Tibial artery (tissue), 4 donors: Measurements from ENCODE around the gene KCNAB3.
A peak's percentile ranks its signal among the peaks of the same experiment; 100 is the strongest.

Experiments
- DNase-seq, 2 donors: peaks; one replicate each; pipeline ENCODE4 v3.0.0-alpha.2; 2019
- H3K27ac ChIP-seq, 2 donors: fragments of 200-600 bp; sonication (generic) in 1 of 2; 1 replicate in 1 of 2; 2 replicates in 1 of 2; pipeline ENCODE4 v1.5.1; 2018 to 2019; ENCODE audit warnings: mild to moderate bottlenecking in 1 of 2
- H3K27me3 ChIP-seq, 2 donors: fragments of 200-600 bp; sonication (generic) in 1 of 2; one replicate each; pipeline versions ENCODE4 v1.5.1 to v1.6.0; 2016 to 2019
- H3K36me3 ChIP-seq, 3 donors: fragments of 200-600 bp; sonication (generic) in 2 of 3; one replicate each; pipeline ENCODE4 v1.5.1; 2016 to 2019; ENCODE audit warnings: mild to moderate bottlenecking in 2 of 3
- H3K4me1 ChIP-seq, 4 donors: fragments of 200-600 bp; sonication (generic) in 2 of 4; 1 replicate in 3 of 4; 2 replicates in 1 of 4; pipeline ENCODE4 v1.5.1; 2016 to 2019
- H3K4me3 ChIP-seq, 2 donors: fragments of 200-600 bp; sonication (generic) in 1 of 2; 1 replicate in 1 of 2; 2 replicates in 1 of 2; pipeline ENCODE4 v1.5.1; 2018 to 2019; ENCODE audit warnings: mild to moderate bottlenecking in 2 of 2
- H3K9me3 ChIP-seq, 3 donors: fragments of 200-600 bp; sonication (generic) in 1 of 3; one replicate each; pipeline ENCODE4 v1.5.1; 2016 to 2019
- CTCF ChIP-seq, 2 experiments: fragments of 200-600 bp in 1 of 2; fragments of 450-650 bp in 1 of 2; IDR thresholded peaks; one replicate each; pipeline ENCODE4 v1.5.1; 2017 to 2019; ENCODE audit warnings: antibody characterized with exemption in 2 of 2, mild to moderate bottlenecking in 1 of 2, moderate library complexity in 1 of 2
- intact Hi-C: fragments of 100-400 bp; cut with DNase I; formaldehyde crosslinking; loops from one replicate; pipeline ENCODE4 v1.15.0; 2023; ENCODE audit warnings: low total_unique reads

KCNAB3 gene

GRCh38 chr17:7940034-7940433 is 10.4 kb upstream of the KCNAB3 start:
- H3K36me3 ChIP-seq: peaks cover 48 to 91% (median 61%) of the 10 kb centered on the region in 3 donors
- H3K27me3 ChIP-seq: no peaks in the 10 kb centered on the region
- no peaks in the 10 kb centered on the region for H3K9me3 ChIP-seq
- no peak for DNase-seq
- no peak overlapping the region for H3K4me3 ChIP-seq
- no peak for TF ChIP-seq CTCF (IDR thresholded peaks at IDR 0.05)
- no peaks in the 10 kb centered on the region for H3K4me1 ChIP-seq
- H3K27ac ChIP-seq: no peak overlapping the region
- intact Hi-C loops: no loop called here

- H3K4me1 ChIP-seq: peaks cover 0 to 22% (median 21%) of the 10 kb centered on the region in 4 donors
- no peaks in the 10 kb centered on the region for H3K9me3 ChIP-seq
- H3K27ac ChIP-seq: no peak overlapping the region
- no peaks in the 10 kb centered on the region for H3K27me3 ChIP-seq
- no peak overlapping the region for H3K4me3 ChIP-seq
- TF ChIP-seq CTCF (IDR thresholded peaks at IDR 0.05): no peak
- peaks cover 23 to 60% (median 27%) of the 10 kb centered on the region in 3 donors for H3K36me3 ChIP-seq
- intact Hi-C loops: no loop called here
- DNase-seq: no peak
Measured at GRCh38 chr17:7935859-7936258, 6.2 kb upstream of the KCNAB3 start.

GRCh38 chr17:7932949-7933348 is 3.3 kb upstream of the KCNAB3 start:
- peak; percentile 40 to 55 for DNase-seq
- peak overlapping the region; percentile 63 to 78 for H3K27ac ChIP-seq
- H3K36me3 ChIP-seq: peaks cover 11 to 36% (median 12%) of the 10 kb centered on the region in 3 donors
- intact Hi-C loops: no loop called here
- no peaks in the 10 kb centered on the region for H3K9me3 ChIP-seq
- peak overlapping the region; percentile 74 to 82 for H3K4me3 ChIP-seq
- no peak for TF ChIP-seq CTCF (IDR thresholded peaks at IDR 0.05)
- H3K27me3 ChIP-seq: peaks cover 0 to 10% of the 10 kb centered on the region in 2 donors
- H3K4me1 ChIP-seq: peaks cover 0 to 38% (median 25%) of the 10 kb centered on the region in 4 donors

GRCh38 chr17:7932483-7932891 is 2.8 kb upstream of the KCNAB3 start:
- no peak for TF ChIP-seq CTCF (IDR thresholded peaks at IDR 0.05)
- Histone ChIP-seq H3K27ac (peak overlapping the region; percentile 63 to 78), H3K4me3 (peak overlapping the region; percentile 74 to 82), H3K36me3 (peaks cover 11 to 33% (median 12%) of the 10 kb centered on the region in 3 donors), H3K4me1 (peaks cover 0 to 38% (median 25%) of the 10 kb centered on the region in 4 donors), H3K9me3 (no peaks in the 10 kb centered on the region), H3K27me3 (peaks cover 0 to 10% of the 10 kb centered on the region in 2 donors)
- intact Hi-C loops: no loop called here
- peak in 1 of 2 donors; percentile 66 for DNase-seq

- peak within 1 kb of the TSS; percentile 63 to 78 for H3K27ac ChIP-seq
- DNase-seq: peak; percentile 100
- H3K27me3 ChIP-seq: peaks cover 0 to 10% of the 10 kb centered on the region in 2 donors
- no peak for TF ChIP-seq CTCF (IDR thresholded peaks at IDR 0.05)
- H3K4me3 ChIP-seq: peak within 1 kb of the TSS; percentile 74 to 82
- intact Hi-C loops: no loop called here
- H3K4me1 ChIP-seq: peaks cover 0 to 38% (median 25%) of the 10 kb centered on the region in 4 donors
- peaks cover 9 to 27% (median 11%) of the 10 kb centered on the region in 3 donors for H3K36me3 ChIP-seq
- no peaks in the 10 kb centered on the region for H3K9me3 ChIP-seq
Measured at GRCh38 chr17:7931709-7932482, 2.2 kb upstream of the KCNAB3 start, which contains the start of the genes CNTROB and TRAPPC1. CNTROB (plus strand) TSS chr17:7932206; CDS start chr17:7933080, 874 bp downstream. TRAPPC1 (minus strand) TSS chr17:7931946; CDS start chr17:7931829, 117 bp downstream.
